SU-DHL-6 (cell line): ENCODE data around the gene RORB.

ENCODE experiments used
- EZH2phosphoT487 ChIP-seq: fragments of 200-600 bp; sonication (generic), shearing (Covaris generic); conservative IDR thresholded peaks from 2 replicates; pipeline ENCODE4 v1.6.1; 2018; ENCODE audit warnings: mild to moderate bottlenecking, antibody characterized with exemption, low read length, moderate library complexity, mixed read lengths
- TF ChIP-seq, protein P1 (sequence below): fragments of 200-600 bp; sonication (generic); IDR thresholded peaks from one replicate; pipeline ENCODE4 v1.5.1; 2017; ENCODE audit warnings: antibody characterized with exemption, mild to moderate bottlenecking, low read length, moderate library complexity; ENCODE audit not compliant: insufficient read depth, poor library complexity, severe bottlenecking

GRCh38 chr9:74630228-74630627 lies 133.1 kb downstream of the RORB start:
- TF ChIP-seq, protein P1, sequence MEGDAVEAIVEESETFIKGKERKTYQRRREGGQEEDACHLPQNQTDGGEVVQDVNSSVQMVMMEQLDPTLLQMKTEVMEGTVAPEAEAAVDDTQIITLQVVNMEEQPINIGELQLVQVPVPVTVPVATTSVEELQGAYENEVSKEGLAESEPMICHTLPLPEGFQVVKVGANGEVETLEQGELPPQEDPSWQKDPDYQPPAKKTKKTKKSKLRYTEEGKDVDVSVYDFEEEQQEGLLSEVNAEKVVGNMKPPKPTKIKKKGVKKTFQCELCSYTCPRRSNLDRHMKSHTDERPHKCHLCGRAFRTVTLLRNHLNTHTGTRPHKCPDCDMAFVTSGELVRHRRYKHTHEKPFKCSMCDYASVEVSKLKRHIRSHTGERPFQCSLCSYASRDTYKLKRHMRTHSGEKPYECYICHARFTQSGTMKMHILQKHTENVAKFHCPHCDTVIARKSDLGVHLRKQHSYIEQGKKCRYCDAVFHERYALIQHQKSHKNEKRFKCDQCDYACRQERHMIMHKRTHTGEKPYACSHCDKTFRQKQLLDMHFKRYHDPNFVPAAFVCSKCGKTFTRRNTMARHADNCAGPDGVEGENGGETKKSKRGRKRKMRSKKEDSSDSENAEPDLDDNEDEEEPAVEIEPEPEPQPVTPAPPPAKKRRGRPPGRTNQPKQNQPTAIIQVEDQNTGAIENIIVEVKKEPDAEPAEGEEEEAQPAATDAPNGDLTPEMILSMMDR: no peak
- TF ChIP-seq EZH2phosphoT487: no peak
